Daoy (cell line): ENCODE measurements around the gene C11orf68. TPM values are rescaled to one million over a fixed set of nuclear protein-coding genes. Genes with fewer than 3 reads are reported as not detected.

ENCODE experiments used
- DNase-seq: peaks from one replicate; pipeline ENCODE4 v3.0.0-alpha.2; 2015; ENCODE audit warnings: low read depth
- total RNA-seq: library from RNA; depleted of rRNA; stranded (reverse); fragments of >200 nt; shearing (Covaris generic); gene quantifications from 2 replicates; pipeline ENCODE4 v1.2.3, GENCODE V29; 2014

Gene C11orf68
- total RNA-seq, 1 experiment from 2014 or later = 19.1 TPM

GRCh38 chr11:65944767-65945166 is 25.9 kb upstream of the C11orf68 start:
- DNase-seq = no peak

GRCh38 chr11:65944191-65944590 is 25.3 kb upstream of the C11orf68 start:
- no peak for DNase-seq

GRCh38 chr11:65942531-65942930 is 23.7 kb upstream of the C11orf68 start:
- no peak for DNase-seq

- DNase-seq = no peak
These were observed 23.0 kb upstream of the C11orf68 start for GRCh38 chr11:65941720-65942310.

- no peak for DNase-seq
These were observed 18.9 kb upstream of the C11orf68 start for GRCh38 chr11:65937766-65938165.

- DNase-seq = no peak
These were observed 15.2 kb upstream of the C11orf68 start for GRCh38 chr11:65934014-65934413.

GRCh38 chr11:65932558-65932919 is 13.7 kb upstream of the C11orf68 start:
- peak; percentile 41 for DNase-seq

- DNase-seq = no peak
These were observed 13.1 kb upstream of the C11orf68 start for GRCh38 chr11:65931773-65932557.

GRCh38 chr11:65928667-65929066 is 9.8 kb upstream of the C11orf68 start:
- no peak for DNase-seq

- DNase-seq = peak; percentile 56
These were observed 9.1 kb upstream of the C11orf68 start for GRCh38 chr11:65927904-65928397.

GRCh38 chr11:65925397-65925796 is 6.5 kb upstream of the C11orf68 start:
- DNase-seq = no peak

- no peak for DNase-seq
These were observed 3.7 kb upstream of the C11orf68 start for GRCh38 chr11:65922565-65922964.

GRCh38 chr11:65921876-65922275 is 3.0 kb upstream of the C11orf68 start:
- no peak for DNase-seq

GRCh38 chr11:65921033-65921555 is 2.2 kb upstream of the C11orf68 start:
- DNase-seq = no peak

- no peak for DNase-seq
These were observed 1.5 kb upstream of the C11orf68 start for GRCh38 chr11:65920372-65920802.

GRCh38 chr11:65919573-65920371 is 910 bp upstream of the C11orf68 start:
- DNase-seq = peak; percentile 55

- DNase-seq = peak; percentile 99
These were observed 295 bp upstream of the C11orf68 start, which contains the start of gene DRAP1 for GRCh38 chr11:65919141-65919572. Gene DRAP1 (plus strand): TSS chr11:65919426. CDS start chr11:65919502, 76 bp downstream.

- DNase-seq = peak; percentile 39
These were observed 1.2 kb downstream of the C11orf68 start for GRCh38 chr11:65917434-65918210.

GRCh38 chr11:65917077-65917433 is 1.8 kb downstream of the C11orf68 start:
- no peak for DNase-seq

- DNase-seq = no peak
These were observed 2.5 kb downstream of the C11orf68 start for GRCh38 chr11:65916391-65916790.

GRCh38 chr11:65915821-65916251 is 3.0 kb downstream of the C11orf68 start:
- peak; percentile 99 for DNase-seq
